ENCODE measurements around the gene LIPM.

DNA sequence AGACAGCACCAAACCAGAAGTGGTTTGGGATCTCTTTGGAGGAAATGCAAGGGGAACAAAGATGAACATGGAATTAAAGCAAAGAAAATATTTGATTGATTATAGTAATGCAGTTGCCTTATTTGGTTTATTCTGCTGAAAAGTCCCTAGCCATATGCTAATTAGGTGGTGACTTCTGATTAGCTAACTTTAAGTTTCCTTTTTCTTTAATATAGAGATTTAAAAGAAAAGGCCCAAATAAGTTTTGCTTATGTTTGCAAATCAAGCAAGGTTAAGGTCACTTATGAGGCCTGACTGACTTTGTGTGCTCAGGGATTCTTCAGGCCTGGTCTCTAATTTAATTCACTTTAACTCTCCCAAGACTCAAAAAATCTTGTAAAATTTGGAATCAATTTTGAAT, 55.3 kb downstream of the LIPM start:
- TF ChIP-seq, protein P1, sequence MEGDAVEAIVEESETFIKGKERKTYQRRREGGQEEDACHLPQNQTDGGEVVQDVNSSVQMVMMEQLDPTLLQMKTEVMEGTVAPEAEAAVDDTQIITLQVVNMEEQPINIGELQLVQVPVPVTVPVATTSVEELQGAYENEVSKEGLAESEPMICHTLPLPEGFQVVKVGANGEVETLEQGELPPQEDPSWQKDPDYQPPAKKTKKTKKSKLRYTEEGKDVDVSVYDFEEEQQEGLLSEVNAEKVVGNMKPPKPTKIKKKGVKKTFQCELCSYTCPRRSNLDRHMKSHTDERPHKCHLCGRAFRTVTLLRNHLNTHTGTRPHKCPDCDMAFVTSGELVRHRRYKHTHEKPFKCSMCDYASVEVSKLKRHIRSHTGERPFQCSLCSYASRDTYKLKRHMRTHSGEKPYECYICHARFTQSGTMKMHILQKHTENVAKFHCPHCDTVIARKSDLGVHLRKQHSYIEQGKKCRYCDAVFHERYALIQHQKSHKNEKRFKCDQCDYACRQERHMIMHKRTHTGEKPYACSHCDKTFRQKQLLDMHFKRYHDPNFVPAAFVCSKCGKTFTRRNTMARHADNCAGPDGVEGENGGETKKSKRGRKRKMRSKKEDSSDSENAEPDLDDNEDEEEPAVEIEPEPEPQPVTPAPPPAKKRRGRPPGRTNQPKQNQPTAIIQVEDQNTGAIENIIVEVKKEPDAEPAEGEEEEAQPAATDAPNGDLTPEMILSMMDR (conservative IDR thresholded peaks at IDR 0.05; ENCODE audit: low read length) = no peak
- no peak for TF ChIP-seq EZH2phosphoT487 (IDR thresholded peaks at IDR 0.05; ENCODE audit: borderline replicate concordance, low read depth, low read length)
